Measurements from ENCODE around the gene SFMBT2.
"Not testable (repeated sequence)": the region's sequence is repeated elsewhere in the genome, so short reads cannot be mapped to it uniquely, and the experiment has no call there.

Gene SFMBT2

GRCh38 chr10:7316839-7317238 is 94.0 kb downstream of the SFMBT2 start:
- no peak overlapping the region for H3K4me3 ChIP-seq (IDR thresholded peaks at IDR 0.05; ENCODE audit: insufficient read depth, low read depth, low read length)
- H3K4me1 ChIP-seq (ENCODE audit: low read depth, poor library complexity, severe bottlenecking): peaks cover 38% of the 10 kb centered on the region
- no peaks in the 10 kb centered on the region for H3K36me3 ChIP-seq (ENCODE audit: insufficient read depth)
- no peak overlapping the region for H3K27ac ChIP-seq
- no peaks in the 10 kb centered on the region for H3K27me3 ChIP-seq (ENCODE audit: insufficient read depth, low read depth)
- H4K20me1 ChIP-seq (ENCODE audit: insufficient read depth): peaks cover 25% of the 10 kb centered on the region
- H3K4me2 ChIP-seq: no peak overlapping the region
- H3K9ac ChIP-seq: no peak overlapping the region
- H2AFZ ChIP-seq (ENCODE audit: low read depth): no peak overlapping the region
- no peak for TF ChIP-seq CTCF (conservative IDR thresholded peaks at IDR 0.05; ENCODE audit: low read depth, low read length)
- H3K79me2 ChIP-seq (ENCODE audit: insufficient read depth, low read depth): peaks cover 93% of the 10 kb centered on the region

- no peak overlapping the region for H2AFZ ChIP-seq (ENCODE audit: low read depth)
- peaks cover 25% of the 10 kb centered on the region for H4K20me1 ChIP-seq (ENCODE audit: insufficient read depth)
- H3K4me2 ChIP-seq: no peak overlapping the region
- TF ChIP-seq CTCF (conservative IDR thresholded peaks at IDR 0.05; ENCODE audit: low read depth, low read length): no peak
- no peak overlapping the region for H3K9ac ChIP-seq
- H3K4me1 ChIP-seq (ENCODE audit: low read depth, poor library complexity, severe bottlenecking): peaks cover 38% of the 10 kb centered on the region
- H3K79me2 ChIP-seq (ENCODE audit: insufficient read depth, low read depth): peaks cover 94% of the 10 kb centered on the region
- no peak overlapping the region for H3K27ac ChIP-seq
- no peaks in the 10 kb centered on the region for H3K36me3 ChIP-seq (ENCODE audit: insufficient read depth)
- H3K27me3 ChIP-seq (ENCODE audit: insufficient read depth, low read depth): no peaks in the 10 kb centered on the region
- H3K4me3 ChIP-seq (IDR thresholded peaks at IDR 0.05; ENCODE audit: insufficient read depth, low read depth, low read length): no peak overlapping the region
Observed at GRCh38 chr10:7315906-7316305, 94.9 kb downstream of the SFMBT2 start.

GRCh38 chr10:7314170-7314569 is 96.7 kb downstream of the SFMBT2 start:
- Histone ChIP-seq H2AFZ (ENCODE audit: low read depth) (no peak overlapping the region), H3K27ac (no peak overlapping the region), H3K4me3 (IDR thresholded peaks at IDR 0.05; ENCODE audit: insufficient read depth, low read depth, low read length) (no peak overlapping the region), H3K4me1 (ENCODE audit: low read depth, poor library complexity, severe bottlenecking) (peaks cover 25% of the 10 kb centered on the region), H3K4me2 (no peak overlapping the region), H3K79me2 (ENCODE audit: insufficient read depth, low read depth) (peaks cover 92% of the 10 kb centered on the region), H3K27me3 (ENCODE audit: insufficient read depth, low read depth) (no peaks in the 10 kb centered on the region), H3K9ac (no peak overlapping the region), H3K36me3 (ENCODE audit: insufficient read depth) (no peaks in the 10 kb centered on the region), H4K20me1 (ENCODE audit: insufficient read depth) (peaks cover 19% of the 10 kb centered on the region; the same call in 1 of the 2 replicates)
- TF ChIP-seq CTCF (conservative IDR thresholded peaks at IDR 0.05; ENCODE audit: low read depth, low read length): no peak

GRCh38 chr10:7312488-7312857 is 98.4 kb downstream of the SFMBT2 start:
- no peak overlapping the region for H3K9ac ChIP-seq
- no peak overlapping the region for H3K4me2 ChIP-seq

GRCh38 chr10:7311850-7312487 is 98.9 kb downstream of the SFMBT2 start:
- not testable (repeated sequence) for H3K4me2 ChIP-seq; H3K9ac ChIP-seq; H3K4me1 ChIP-seq (ENCODE audit: low read depth, poor library complexity, severe bottlenecking); H3K36me3 ChIP-seq (ENCODE audit: insufficient read depth); H3K4me3 ChIP-seq (IDR thresholded peaks at IDR 0.05; ENCODE audit: insufficient read depth, low read depth, low read length); H3K27me3 ChIP-seq (ENCODE audit: insufficient read depth, low read depth); H2AFZ ChIP-seq (ENCODE audit: low read depth); H3K27ac ChIP-seq
- H3K79me2 ChIP-seq (ENCODE audit: insufficient read depth, low read depth): peaks cover 92% of the 10 kb centered on the region
- H4K20me1 ChIP-seq (ENCODE audit: insufficient read depth): peaks cover 16% of the 10 kb centered on the region; the same call in 1 of the 2 replicates

More at GRCh38 chr10:7312488-7312857, 98.4 kb downstream of the SFMBT2 start:
- Histone ChIP-seq H3K4me3 (IDR thresholded peaks at IDR 0.05; ENCODE audit: insufficient read depth, low read depth, low read length) (no peak overlapping the region), H3K4me1 (ENCODE audit: low read depth, poor library complexity, severe bottlenecking) (peaks cover 10% of the 10 kb centered on the region), H3K27me3 (ENCODE audit: insufficient read depth, low read depth) (no peaks in the 10 kb centered on the region), H3K27ac (no peak overlapping the region), H4K20me1 (ENCODE audit: insufficient read depth) (peaks cover 19% of the 10 kb centered on the region; the same call in 1 of the 2 replicates), H2AFZ (ENCODE audit: low read depth) (no peak overlapping the region), H3K79me2 (ENCODE audit: insufficient read depth, low read depth) (peaks cover 92% of the 10 kb centered on the region), H3K36me3 (ENCODE audit: insufficient read depth) (no peaks in the 10 kb centered on the region)
- no peak for TF ChIP-seq CTCF (conservative IDR thresholded peaks at IDR 0.05; ENCODE audit: low read depth, low read length)

Data from KMS-11 (cell line).